Measurements from ENCODE around the gene GTF2IRD1.
"Not testable (repeated sequence)": the region's sequence is repeated elsewhere in the genome, so short reads cannot be mapped to it uniquely, and the experiment has no call there.

The GTF2IRD1 gene

GRCh38 chr7:74429153-74429747 is 24.5 kb upstream of the GTF2IRD1 start:
- DNase-seq (ENCODE audit: low read depth in 2 of 2), result no peak

GRCh38 chr7:74430409-74430808 is 23.3 kb upstream of the GTF2IRD1 start:
- not testable (repeated sequence) for DNase-seq (ENCODE audit: low read depth in 2 of 2)

- DNase-seq (ENCODE audit: low read depth in 2 of 2), result no peak
These were observed 22.7 kb upstream of the GTF2IRD1 start for GRCh38 chr7:74430961-74431466.

- DNase-seq (ENCODE audit: low read depth in 2 of 2), result not testable (repeated sequence)
These were observed 16.5 kb upstream of the GTF2IRD1 start for GRCh38 chr7:74437291-74437571.

- DNase-seq (ENCODE audit: low read depth in 2 of 2), result no peak
These were observed 15.4 kb upstream of the GTF2IRD1 start for GRCh38 chr7:74438327-74438726.

- DNase-seq (ENCODE audit: low read depth in 2 of 2), result no peak
These were observed 14.2 kb upstream of the GTF2IRD1 start for GRCh38 chr7:74439541-74439940.

GRCh38 chr7:74440143-74440542 is 13.6 kb upstream of the GTF2IRD1 start:
- DNase-seq (ENCODE audit: low read depth in 2 of 2), result not testable (repeated sequence)

GRCh38 chr7:74441801-74442200 is 11.9 kb upstream of the GTF2IRD1 start:
- no peak for DNase-seq (ENCODE audit: low read depth in 2 of 2)

- DNase-seq (ENCODE audit: low read depth in 2 of 2), result no peak
These were observed 10.0 kb upstream of the GTF2IRD1 start for GRCh38 chr7:74443543-74444247.

GRCh38 chr7:74449144-74449543 is 4.6 kb upstream of the GTF2IRD1 start:
- no peak for DNase-seq (ENCODE audit: low read depth in 2 of 2)

GRCh38 chr7:74449809-74450397 is 3.8 kb upstream of the GTF2IRD1 start:
- peak; percentile 26 to 51 for DNase-seq (ENCODE audit: low read depth in 2 of 2)

- DNase-seq (ENCODE audit: low read depth in 2 of 2), result no peak
These were observed 871 bp upstream of the GTF2IRD1 start for GRCh38 chr7:74452748-74453321.

- no peak for DNase-seq (ENCODE audit: low read depth in 2 of 2)
These were observed 567 bp downstream of the GTF2IRD1 start for GRCh38 chr7:74454021-74454924.

- no peak for DNase-seq (ENCODE audit: low read depth in 2 of 2)
These were observed 1.2 kb downstream of the GTF2IRD1 start for GRCh38 chr7:74454925-74455288.

GRCh38 chr7:74455291-74455804 is 1.6 kb downstream of the GTF2IRD1 start:
- DNase-seq (ENCODE audit: low read depth in 2 of 2), result no peak

GRCh38 chr7:74455928-74456327 is 2.2 kb downstream of the GTF2IRD1 start:
- no peak for DNase-seq (ENCODE audit: low read depth in 2 of 2)

GRCh38 chr7:74457007-74457406 is 3.3 kb downstream of the GTF2IRD1 start:
- DNase-seq (ENCODE audit: low read depth in 2 of 2), result no peak

- no peak for DNase-seq (ENCODE audit: low read depth in 2 of 2)
These were observed 8.4 kb downstream of the GTF2IRD1 start for GRCh38 chr7:74461970-74462706.

GRCh38 chr7:74462707-74463100 is 9.0 kb downstream of the GTF2IRD1 start:
- DNase-seq (ENCODE audit: low read depth in 2 of 2), result no peak

GRCh38 chr7:74464931-74465886 is 11.5 kb downstream of the GTF2IRD1 start:
- DNase-seq (ENCODE audit: low read depth in 2 of 2), result no peak

Measured in stimulated activated CD8-positive, alpha-beta memory T cell treated with anti-CD3 and anti-CD28 coated beads, Interleukin-7, amount 100 ng/mL, for 1 hour (primary cell).